A204.1 (cell line): Measurements from ENCODE around the gene WNT5B.

Source experiments
- FAIRE-seq: peaks from 2 replicates; lab custom pipeline; 2012; peaks lifted over from hg19 to GRCh38; lab: Jason Lieb, UNC

WNT5B gene

DNA sequence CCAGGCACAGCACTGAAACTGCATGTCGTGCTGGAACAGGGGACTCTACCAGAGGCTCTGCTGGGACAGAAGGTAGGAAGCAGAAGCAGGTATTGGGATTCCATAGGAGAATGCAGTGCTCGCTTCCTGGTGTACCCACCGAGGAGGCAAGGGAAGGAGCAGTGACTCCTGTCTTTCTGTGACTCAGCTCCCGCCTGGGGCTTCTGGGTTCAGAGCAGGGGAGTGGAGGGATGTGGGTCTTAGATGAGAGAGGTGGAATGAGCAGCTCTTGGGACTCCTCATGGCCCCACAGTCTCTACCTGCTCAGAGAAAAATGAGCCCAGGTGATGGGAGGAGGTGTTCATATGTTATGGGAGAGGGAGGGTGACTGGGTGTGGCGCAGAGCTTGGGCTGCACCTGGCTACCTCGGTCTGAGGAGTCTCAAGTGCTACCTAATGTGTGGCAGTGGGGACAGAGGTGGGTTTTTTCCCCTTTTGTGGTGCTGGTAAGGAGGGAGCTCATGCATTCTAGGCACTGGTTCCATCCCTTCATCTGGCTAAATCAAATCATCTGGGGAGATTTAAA is 26.3 kb downstream of the WNT5B start:
- FAIRE-seq, result no peak

DNA sequence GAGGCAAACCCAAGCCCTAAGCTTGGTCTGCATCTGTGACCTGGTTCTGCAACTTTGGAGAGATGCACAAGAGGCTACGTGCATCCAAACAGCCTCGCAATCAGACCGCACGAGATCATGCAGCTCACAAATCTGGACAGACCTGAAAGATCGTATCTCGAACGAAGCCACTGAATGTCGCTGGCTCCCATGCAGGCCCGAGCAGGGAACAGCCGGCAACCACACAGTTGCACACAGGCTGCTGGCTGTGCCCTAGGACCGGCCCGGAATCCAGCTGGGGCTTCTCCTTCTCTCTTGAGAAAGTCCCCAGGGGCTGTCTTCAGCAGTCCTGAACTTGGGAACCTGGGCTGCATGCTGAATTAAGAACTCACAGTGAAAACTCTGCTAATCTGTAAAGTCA is 27.9 kb downstream of the WNT5B start:
- no peak for FAIRE-seq

GRCh38 chr12:1657688-1658087 is 28.7 kb downstream of the WNT5B start:
- no peak for FAIRE-seq

- no peak for FAIRE-seq
Measured at GRCh38 chr12:1660304-1661187, 31.5 kb downstream of the WNT5B start.

GRCh38 chr12:1661553-1662335 is 32.7 kb downstream of the WNT5B start:
- FAIRE-seq, result no peak

GRCh38 chr12:1662761-1663439 is 33.9 kb downstream of the WNT5B start:
- no peak for FAIRE-seq

GRCh38 chr12:1663440-1664132 is 34.6 kb downstream of the WNT5B start:
- FAIRE-seq, result no peak

- FAIRE-seq, result no peak
Measured at GRCh38 chr12:1665366-1665765, 36.3 kb downstream of the WNT5B start.

DNA sequence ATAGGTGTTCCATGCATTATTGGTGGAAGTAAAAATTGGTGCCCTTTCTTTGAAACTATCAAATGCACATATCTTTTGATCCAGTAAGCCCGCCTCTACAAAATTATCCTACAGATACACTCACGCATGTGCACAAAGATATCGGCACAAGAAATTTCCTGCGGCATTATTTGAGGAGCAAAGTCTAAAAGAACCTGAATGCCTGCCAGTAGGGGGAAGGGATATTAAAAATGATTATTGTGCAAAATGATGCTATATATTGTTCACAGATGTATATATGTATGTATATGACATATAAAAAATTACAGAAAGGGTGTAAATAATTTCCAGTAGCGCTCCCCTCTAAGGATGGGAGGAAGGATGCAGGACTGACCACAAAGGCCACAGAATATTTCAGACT is 37.2 kb downstream of the WNT5B start:
- FAIRE-seq, result no peak

- FAIRE-seq, result no peak
Measured at GRCh38 chr12:1666685-1667162, 37.7 kb downstream of the WNT5B start.

GRCh38 chr12:1668833-1669543 is 40.0 kb downstream of the WNT5B start:
- FAIRE-seq, result no peak

DNA sequence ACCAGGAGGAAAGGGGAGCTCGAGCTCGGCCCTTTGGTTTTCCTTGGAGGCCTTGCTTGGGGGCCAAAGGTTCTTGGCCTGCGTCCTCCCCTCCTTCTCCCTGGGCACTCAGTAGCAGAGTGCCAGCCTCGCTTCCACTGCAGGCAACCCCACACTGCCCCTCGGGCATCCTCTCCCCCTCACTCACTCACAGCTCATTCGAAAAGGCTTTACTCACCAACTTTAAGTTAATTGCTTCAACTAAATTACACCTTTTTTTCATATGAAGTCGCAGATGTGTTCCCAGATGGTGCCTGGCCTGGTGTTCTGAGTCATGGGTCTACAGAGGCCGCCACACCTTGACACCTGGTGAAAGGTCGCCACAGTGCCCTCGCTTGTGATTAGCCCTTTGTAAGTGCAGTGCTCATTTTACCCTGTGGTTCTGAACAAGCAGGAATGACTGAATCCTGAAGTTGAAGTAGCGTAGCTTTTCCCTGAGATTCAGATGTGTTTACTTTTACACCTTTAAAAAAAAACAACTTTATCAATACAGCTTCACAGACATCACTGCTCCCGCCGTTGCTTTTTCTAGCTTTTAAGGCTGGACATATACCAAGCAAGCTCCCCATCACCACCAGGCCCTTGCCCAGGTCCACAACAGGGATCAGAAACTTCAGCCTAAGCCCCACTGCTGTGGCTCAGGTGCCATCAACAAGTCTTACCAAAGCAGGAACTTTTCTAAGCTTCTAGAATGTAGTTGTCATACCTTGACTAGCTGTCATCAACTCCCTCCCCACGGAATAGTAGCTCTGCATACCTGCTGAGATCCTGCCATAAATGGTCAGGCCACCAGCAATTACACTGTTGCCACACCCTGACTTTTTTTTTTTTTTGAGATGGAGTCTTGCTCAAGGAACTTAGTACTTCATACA is 41.6 kb downstream of the WNT5B start:
- FAIRE-seq, result no peak

DNA sequence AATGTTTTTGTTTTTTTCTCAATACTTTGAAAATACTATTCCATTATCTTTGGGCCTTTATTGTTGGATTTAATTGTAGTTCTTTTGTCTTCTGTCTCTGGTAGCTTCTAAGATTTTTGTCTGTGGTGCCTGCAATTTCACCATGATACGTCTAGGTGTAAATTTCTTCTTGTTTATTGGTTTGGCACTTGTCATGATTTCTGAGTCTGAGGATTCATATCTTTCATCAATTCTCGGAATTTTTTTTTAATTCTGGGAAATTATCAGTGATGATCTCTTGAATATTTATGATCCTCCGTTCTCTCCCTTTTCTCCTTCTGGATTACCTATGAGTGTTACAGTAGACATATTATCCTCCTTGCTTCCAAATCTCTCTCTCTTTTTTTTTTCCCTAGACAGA is 47.0 kb downstream of the WNT5B start:
- no peak for FAIRE-seq

GRCh38 chr12:1680804-1681492 is 51.9 kb downstream of the WNT5B start:
- FAIRE-seq, result no peak

DNA sequence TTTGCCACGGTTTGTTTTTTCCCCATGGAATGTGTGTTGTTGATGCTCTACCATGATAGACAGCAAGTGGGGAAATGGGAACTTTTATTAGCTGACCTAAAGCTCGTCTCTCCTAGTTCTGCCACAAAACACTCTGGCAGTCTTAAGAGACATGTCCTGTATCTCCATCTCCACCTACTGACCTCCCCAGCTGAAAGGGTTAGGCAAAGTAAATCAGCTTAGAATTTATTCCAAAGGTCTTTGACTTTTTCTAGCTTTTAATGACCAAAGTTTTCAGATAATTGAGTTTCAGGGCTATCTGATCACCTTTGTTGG is 52.4 kb downstream of the WNT5B start:
- no peak for FAIRE-seq

- FAIRE-seq, result no peak
Measured at GRCh38 chr12:1688086-1688710, 59.2 kb downstream of the WNT5B start.

- FAIRE-seq, result no peak
Measured at GRCh38 chr12:1690578-1691122, 61.6 kb downstream of the WNT5B start, which contains the start of gene ADIPOR2. TSS of gene ADIPOR2 (plus strand) at chr12:1691070. CDS start at chr12:1754344, 63,274 bp downstream.

GRCh38 chr12:1691123-1692007 is 62.3 kb downstream of the WNT5B start:
- no peak for FAIRE-seq
